Type B pancreatic cell (in vitro differentiated cells): Measurements from ENCODE around the gene AREL1. TPM values are rescaled to one million over a fixed set of nuclear protein-coding genes. Genes with fewer than 3 reads are reported as not detected.

Source experiments
- DNase-seq: peaks from one replicate; pipeline ENCODE4 v3.0.0; 2021; ENCODE audit warnings: mixed read lengths; ENCODE audit not compliant: unreplicated experiment; ENCODE audit errors: extremely low spot score
- H3K27ac Mint-ChIP-seq: 2 replicates; pipeline ENCODE4 v1.8.0; 2021; ENCODE audit warnings: mild to moderate bottlenecking, mixed read lengths
- H3K27me3 Mint-ChIP-seq: 2 replicates; pipeline ENCODE4 v1.8.0; 2021; ENCODE audit warnings: mixed read lengths
- H3K36me3 Mint-ChIP-seq: 2 replicates; pipeline ENCODE4 v1.8.0; 2021; ENCODE audit warnings: mixed read lengths
- H3K4me1 Mint-ChIP-seq: one replicate; pipeline ENCODE4 v1.8.0; 2021; ENCODE audit warnings: mixed read lengths; ENCODE audit not compliant: unreplicated experiment
- H3K4me3 Mint-ChIP-seq: 2 replicates; pipeline ENCODE4 v1.8.0; 2021; ENCODE audit warnings: mild to moderate bottlenecking, mixed read lengths
- H3K9me3 Mint-ChIP-seq: 2 replicates; pipeline ENCODE4 v1.8.0; 2021; ENCODE audit warnings: mixed read lengths
- CTCF ChIP-seq: fragments of 200-600 bp; sonication (generic); conservative IDR thresholded peaks from 2 replicates; pipeline ENCODE4 v1.5.0; 2021; ENCODE audit warnings: antibody characterized with exemption, mild to moderate bottlenecking
- total RNA-seq: library from RNA; stranded (reverse); gene quantifications from 2 replicates; pipeline ENCODE4 v1.2.1, GENCODE V29; 2021; ENCODE audit warnings: low replicate concordance

AREL1 gene
- total RNA-seq, 1 donor from 2014 or later, result 41.5 TPM

- no peaks in the 10 kb centered on the region for H3K9me3 Mint-ChIP-seq
- no peak for DNase-seq
- peaks cover 11% of the 10 kb centered on the region for H3K4me1 Mint-ChIP-seq
- H3K4me3 Mint-ChIP-seq, result no peak overlapping the region
- H3K36me3 Mint-ChIP-seq, result peaks cover 7% of the 10 kb centered on the region
- H3K27me3 Mint-ChIP-seq, result no peaks in the 10 kb centered on the region
- no peak for TF ChIP-seq CTCF
- no peak overlapping the region for H3K27ac Mint-ChIP-seq
These were observed 57.9 kb downstream of the AREL1 start for GRCh38 chr14:74654931-74655330.

- H3K36me3 Mint-ChIP-seq, result peaks cover 7% of the 10 kb centered on the region
- H3K9me3 Mint-ChIP-seq, result no peaks in the 10 kb centered on the region
- no peak overlapping the region for H3K27ac Mint-ChIP-seq
- H3K4me3 Mint-ChIP-seq, result peak overlapping the region; percentile 28
- peaks cover 20% of the 10 kb centered on the region for H3K4me1 Mint-ChIP-seq
- no peaks in the 10 kb centered on the region for H3K27me3 Mint-ChIP-seq
- DNase-seq, result no peak
- TF ChIP-seq CTCF, result no peak
These were observed 59.3 kb downstream of the AREL1 start for GRCh38 chr14:74653386-74654138.

- no peak for TF ChIP-seq CTCF
- DNase-seq, result no peak
- H3K4me1 Mint-ChIP-seq, result peaks cover 27% of the 10 kb centered on the region
- H3K27me3 Mint-ChIP-seq, result no peaks in the 10 kb centered on the region
- H3K36me3 Mint-ChIP-seq, result peaks cover 3% of the 10 kb centered on the region
- no peak overlapping the region for H3K4me3 Mint-ChIP-seq
- no peaks in the 10 kb centered on the region for H3K9me3 Mint-ChIP-seq
- no peak overlapping the region for H3K27ac Mint-ChIP-seq
These were observed 60.3 kb downstream of the AREL1 start for GRCh38 chr14:74652541-74652940.

- DNase-seq, result no peak
- peaks cover 3% of the 10 kb centered on the region for H3K27me3 Mint-ChIP-seq
- no peaks in the 10 kb centered on the region for H3K36me3 Mint-ChIP-seq
- H3K4me3 Mint-ChIP-seq, result no peak overlapping the region
- peaks cover 36% of the 10 kb centered on the region for H3K4me1 Mint-ChIP-seq
- no peaks in the 10 kb centered on the region for H3K9me3 Mint-ChIP-seq
- no peak overlapping the region for H3K27ac Mint-ChIP-seq
- no peak for TF ChIP-seq CTCF
These were observed 61.8 kb downstream of the AREL1 start for GRCh38 chr14:74650927-74651686.

- Mint-ChIP-seq H3K4me1 (peaks cover 28% of the 10 kb centered on the region), H3K36me3 (no peaks in the 10 kb centered on the region), H3K27ac (no peak overlapping the region)
These were observed 63.2 kb downstream of the AREL1 start for GRCh38 chr14:74649673-74650072.

More at GRCh38 chr14:74649673-74650072, 63.2 kb downstream of the AREL1 start:
- no peak for TF ChIP-seq CTCF
- peaks cover 3% of the 10 kb centered on the region for H3K27me3 Mint-ChIP-seq
- no peak for DNase-seq
- no peaks in the 10 kb centered on the region for H3K9me3 Mint-ChIP-seq
- no peak overlapping the region for H3K4me3 Mint-ChIP-seq
